ENCODE results near the gene SPECC1. TPM values are rescaled to one million over a fixed set of nuclear protein-coding genes. Genes with fewer than 3 reads are reported as not detected.
A peak's percentile ranks its signal among the peaks of the same experiment; 100 is the strongest.
"Not testable (repeated sequence)": the region's sequence is repeated elsewhere in the genome, so short reads cannot be mapped to it uniquely, and the experiment has no call there.

The SPECC1 gene
- total and polyA plus RNA-seq, 2 of the 13 experiments (the other 11 are each of a cell fraction or from before 2014, with no cell fraction given): 2.3 to 6.9 TPM

GRCh38 chr17:19962954-19963353, 46.2 kb upstream of the SPECC1 start:
- H3K27ac ChIP-seq (ENCODE audit: extremely low read length, insufficient read depth, low read length); H3K4me3 ChIP-seq (replicated peaks in 1 of 3; ENCODE audit: insufficient read depth in 1 of 3, low read depth in 2 of 3, low read length in 3 of 3); H3K27me3 ChIP-seq (ENCODE audit: control insufficient read depth in 1 of 2, insufficient read depth in 2 of 2, low read length in 2 of 2); BruUV-seq (replicated peaks); H4K20me1 ChIP-seq (ENCODE audit: insufficient read depth, low read length); FAIRE-seq; POLR2A ChIA-PET; H3K9ac ChIP-seq (ENCODE audit: insufficient read depth, low read depth, low read length); DNase-seq (ENCODE audit: low spot score); H2AFZ ChIP-seq (ENCODE audit: low read length); H3K79me2 ChIP-seq (ENCODE audit: insufficient read depth, low read length); H3K4me2 ChIP-seq (ENCODE audit: low read depth, low read length); in situ Hi-C loops (cut with HindIII; ENCODE audit: extremely low pct_ligation_motif_present, low pct_unique_long_range_greater_than_20kb); intact Hi-C loops (cut with micrococcal nuclease; ENCODE audit: unreplicated experiment); H3K9me3 ChIP-seq (ENCODE audit: low read length); ATAC-seq; CTCF ChIA-PET (ENCODE audit: low intra/inter-chr PET ratio, low total read pairs): not testable (repeated sequence)
- Histone ChIP-seq H3K36me3 (replicated peaks in 1 of 2; ENCODE audit: control insufficient read depth in 1 of 2, insufficient read depth in 2 of 2, low read length in 2 of 2) (peaks cover 4 to 63% of the 10 kb centered on the region in 2 experiments; a peak in 4 of 5 replicates), H3K4me1 (ENCODE audit: insufficient read depth, low read length) (peaks cover 29% of the 10 kb centered on the region)
- peak in 1 of 2 experiments; percentile 55; a peak in 2 of 4 replicates for TF ChIP-seq MAFK (conservative IDR thresholded peaks at IDR 0.05 in 1 of 2, IDR thresholded peaks at IDR 0.05 in 1 of 2; ENCODE audit: low read length in 2 of 2)
- 98% methylated on average over 2 of the region's 2 CpGs for WGBS (ENCODE audit: low lambda C conversion rate)

GRCh38 chr17:19973156-19973555, 36.0 kb upstream of the SPECC1 start:
- Histone ChIP-seq H3K4me1 (ENCODE audit: insufficient read depth, low read length) (peaks cover 25% of the 10 kb centered on the region), H3K79me2 (ENCODE audit: insufficient read depth, low read length) (peaks cover 68% of the 10 kb centered on the region), H2AFZ (ENCODE audit: low read length) (no peak overlapping the region), H3K4me2 (ENCODE audit: low read depth, low read length) (no peak overlapping the region), H3K27me3 (ENCODE audit: control insufficient read depth in 1 of 2, insufficient read depth in 2 of 2, low read length in 2 of 2) (no peaks in the 10 kb centered on the region; a peak in 1 of 5 replicates), H3K9me3 (ENCODE audit: low read length) (no peaks in the 10 kb centered on the region), H4K20me1 (ENCODE audit: insufficient read depth, low read length) (peaks cover 2% of the 10 kb centered on the region; the same call in 1 of the 2 replicates), H3K4me3 (replicated peaks in 1 of 3; ENCODE audit: insufficient read depth in 1 of 3, low read depth in 2 of 3, low read length in 3 of 3) (no peak overlapping the region), H3K27ac (ENCODE audit: extremely low read length, insufficient read depth, low read length) (no peak overlapping the region), H3K9ac (ENCODE audit: insufficient read depth, low read depth, low read length) (no peak overlapping the region), H3K36me3 (replicated peaks in 1 of 2; ENCODE audit: control insufficient read depth in 1 of 2, insufficient read depth in 2 of 2, low read length in 2 of 2) (peaks cover 2 to 21% of the 10 kb centered on the region in 2 experiments)
- DNase-seq (ENCODE audit: low spot score): no peak
- no TSS peak for BruUV-seq (replicated peaks)
- POLR2A ChIA-PET: no interaction called here
- intact Hi-C loops (cut with micrococcal nuclease; ENCODE audit: unreplicated experiment) (no loop called here), in situ Hi-C loops (cut with HindIII; ENCODE audit: extremely low pct_ligation_motif_present, low pct_unique_long_range_greater_than_20kb) (no loop called here)
- WGBS (ENCODE audit: low lambda C conversion rate): 95% methylated on average over 2 of the region's 2 CpGs
- TF ChIP-seq NR2F2 (IDR thresholded peaks at IDR 0.05; ENCODE audit: borderline replicate concordance, low read depth) (no peak), MEIS2 (CRISPR knock-in tag; IDR thresholded peaks at IDR 0.05) (no peak), RBFOX2 (IDR thresholded peaks at IDR 0.05; ENCODE audit: low read depth, low read length) (no peak), SALL1 (CRISPR knock-in tag; IDR thresholded peaks at IDR 0.05) (no peak), NAIF1 (CRISPR knock-in tag; IDR thresholded peaks at IDR 0.05; ENCODE audit: borderline replicate concordance) (no peak), SMC3 (IDR thresholded peaks at IDR 0.05; ENCODE audit: low read length) (no peak)
- TF ChIP-seq, protein P1, sequence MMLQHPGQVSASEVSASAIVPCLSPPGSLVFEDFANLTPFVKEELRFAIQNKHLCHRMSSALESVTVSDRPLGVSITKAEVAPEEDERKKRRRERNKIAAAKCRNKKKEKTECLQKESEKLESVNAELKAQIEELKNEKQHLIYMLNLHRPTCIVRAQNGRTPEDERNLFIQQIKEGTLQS (CRISPR knock-in tag; IDR thresholded peaks at IDR 0.05): no peak
- CTCF ChIA-PET (ENCODE audit: low intra/inter-chr PET ratio, low total read pairs): no interaction called here
- no peak for FAIRE-seq
- ATAC-seq: no peak
